ENCODE results near the gene CGN.

- TF ChIP-seq CTCF (IDR thresholded peaks at IDR 0.05) (no peak), POLR2A (IDR thresholded peaks at IDR 0.05) (no peak)
These were observed 42.5 kb downstream of the CGN start for GRCh38 chr1:151553659-151554058.

Measured in suprapubic skin (tissue), 3 donors.